Measurements from ENCODE around the gene NCBP2.
"Not testable (repeated sequence)": the region's sequence is repeated elsewhere in the genome, so short reads cannot be mapped to it uniquely, and the experiment has no call there.

Gene NCBP2

GRCh38 chr3:196962108-196962929 is 20.0 kb upstream of the NCBP2 start:
- Mint-ChIP-seq H3K4me3 (no peak overlapping the region), H3K36me3 (ENCODE audit: low read depth) (peaks cover 2% of the 10 kb centered on the region), H3K4me1 (ENCODE audit: low read depth) (peaks cover 2% of the 10 kb centered on the region), H3K27ac (no peak overlapping the region), H3K9me3 (no peaks in the 10 kb centered on the region), H3K27me3 (ENCODE audit: low read depth) (no peaks in the 10 kb centered on the region)

GRCh38 chr3:196954832-196955231 is 12.5 kb upstream of the NCBP2 start:
- Mint-ChIP-seq H3K4me3 (no peak overlapping the region), H3K27me3 (ENCODE audit: low read depth) (peaks cover 14% of the 10 kb centered on the region), H3K36me3 (ENCODE audit: low read depth) (no peaks in the 10 kb centered on the region), H3K4me1 (ENCODE audit: low read depth) (no peaks in the 10 kb centered on the region), H3K27ac (no peak overlapping the region), H3K9me3 (no peaks in the 10 kb centered on the region)

GRCh38 chr3:196951371-196951770 is 9.0 kb upstream of the NCBP2 start:
- no peak overlapping the region for H3K27ac Mint-ChIP-seq
- no peaks in the 10 kb centered on the region for H3K36me3 Mint-ChIP-seq (ENCODE audit: low read depth)
- peaks cover 11% of the 10 kb centered on the region for H3K27me3 Mint-ChIP-seq (ENCODE audit: low read depth)
- H3K9me3 Mint-ChIP-seq = no peaks in the 10 kb centered on the region
- no peaks in the 10 kb centered on the region for H3K4me1 Mint-ChIP-seq (ENCODE audit: low read depth)
- no peak overlapping the region for H3K4me3 Mint-ChIP-seq

- no peaks in the 10 kb centered on the region for H3K9me3 Mint-ChIP-seq
- no peak overlapping the region for H3K4me3 Mint-ChIP-seq
- peaks cover 3% of the 10 kb centered on the region for H3K4me1 Mint-ChIP-seq (ENCODE audit: low read depth)
- H3K27ac Mint-ChIP-seq = no peak overlapping the region
- H3K36me3 Mint-ChIP-seq (ENCODE audit: low read depth) = peaks cover 2% of the 10 kb centered on the region
- H3K27me3 Mint-ChIP-seq (ENCODE audit: low read depth) = peaks cover 5% of the 10 kb centered on the region
Observed at GRCh38 chr3:196949750-196950149, 7.4 kb upstream of the NCBP2 start.

- Mint-ChIP-seq H3K36me3 (ENCODE audit: low read depth) (peaks cover 2% of the 10 kb centered on the region), H3K9me3 (no peaks in the 10 kb centered on the region), H3K4me1 (ENCODE audit: low read depth) (peaks cover 6% of the 10 kb centered on the region), H3K27me3 (ENCODE audit: low read depth) (peaks cover under 1% of the 10 kb centered on the region), H3K27ac (no peak overlapping the region), H3K4me3 (no peak overlapping the region)
Observed at GRCh38 chr3:196949285-196949619, 6.9 kb upstream of the NCBP2 start.

GRCh38 chr3:196948442-196949284 is 6.3 kb upstream of the NCBP2 start:
- Mint-ChIP-seq H3K36me3 (ENCODE audit: low read depth) (peaks cover 4% of the 10 kb centered on the region), H3K4me1 (ENCODE audit: low read depth) (peaks cover 9% of the 10 kb centered on the region), H3K27me3 (ENCODE audit: low read depth) (no peaks in the 10 kb centered on the region), H3K9me3 (no peaks in the 10 kb centered on the region), H3K4me3 (no peak overlapping the region), H3K27ac (no peak overlapping the region)

GRCh38 chr3:196947860-196948441 is 5.6 kb upstream of the NCBP2 start:
- H3K27ac Mint-ChIP-seq = no peak overlapping the region
- no peak overlapping the region for H3K4me3 Mint-ChIP-seq
- H3K9me3 Mint-ChIP-seq = no peaks in the 10 kb centered on the region
- no peaks in the 10 kb centered on the region for H3K27me3 Mint-ChIP-seq (ENCODE audit: low read depth)
- peaks cover 16% of the 10 kb centered on the region for H3K4me1 Mint-ChIP-seq (ENCODE audit: low read depth)
- peaks cover 4% of the 10 kb centered on the region for H3K36me3 Mint-ChIP-seq (ENCODE audit: low read depth)

- H3K4me3 Mint-ChIP-seq = no peak overlapping the region
- H3K27me3 Mint-ChIP-seq (ENCODE audit: low read depth) = no peaks in the 10 kb centered on the region
- peaks cover 18% of the 10 kb centered on the region for H3K4me1 Mint-ChIP-seq (ENCODE audit: low read depth)
- no peak overlapping the region for H3K27ac Mint-ChIP-seq
- H3K9me3 Mint-ChIP-seq = no peaks in the 10 kb centered on the region
- peaks cover 6% of the 10 kb centered on the region for H3K36me3 Mint-ChIP-seq (ENCODE audit: low read depth)
Observed at GRCh38 chr3:196947136-196947859, 5.0 kb upstream of the NCBP2 start.

GRCh38 chr3:196944037-196944790 is 1.9 kb upstream of the NCBP2 start:
- peaks cover 38% of the 10 kb centered on the region for H3K4me1 Mint-ChIP-seq (ENCODE audit: low read depth)
- peak overlapping the region; percentile 96 for H3K4me3 Mint-ChIP-seq
- H3K27ac Mint-ChIP-seq = peak overlapping the region; percentile 45
- not testable (repeated sequence) for H3K27me3 Mint-ChIP-seq (ENCODE audit: low read depth); H3K9me3 Mint-ChIP-seq
- H3K36me3 Mint-ChIP-seq (ENCODE audit: low read depth) = peaks cover 14% of the 10 kb centered on the region

- Mint-ChIP-seq H3K27me3 (ENCODE audit: low read depth) (no peaks in the 10 kb centered on the region), H3K36me3 (ENCODE audit: low read depth) (peaks cover 22% of the 10 kb centered on the region), H3K4me1 (ENCODE audit: low read depth) (peaks cover 41% of the 10 kb centered on the region), H3K4me3 (peak overlapping the region; percentile 96), H3K9me3 (no peaks in the 10 kb centered on the region), H3K27ac (peak overlapping the region; percentile 81)
Observed at GRCh38 chr3:196942915-196943277, 568 bp upstream of the NCBP2 start.

- H3K9me3 Mint-ChIP-seq = no peaks in the 10 kb centered on the region
- peaks cover 33% of the 10 kb centered on the region for H3K36me3 Mint-ChIP-seq (ENCODE audit: low read depth)
- H3K27me3 Mint-ChIP-seq (ENCODE audit: low read depth) = no peaks in the 10 kb centered on the region
- peak overlapping the region; percentile 98 for H3K27ac Mint-ChIP-seq
- H3K4me1 Mint-ChIP-seq (ENCODE audit: low read depth) = peaks cover 45% of the 10 kb centered on the region
- H3K4me3 Mint-ChIP-seq = peak overlapping the region; percentile 96
Observed at GRCh38 chr3:196941729-196942225, 551 bp downstream of the NCBP2 start.

- Mint-ChIP-seq H3K4me3 (no peak overlapping the region), H3K36me3 (ENCODE audit: low read depth) (peaks cover 48% of the 10 kb centered on the region), H3K4me1 (ENCODE audit: low read depth) (peaks cover 37% of the 10 kb centered on the region), H3K27me3 (ENCODE audit: low read depth) (no peaks in the 10 kb centered on the region), H3K27ac (no peak overlapping the region), H3K9me3 (no peaks in the 10 kb centered on the region)
Observed at GRCh38 chr3:196938576-196938975, 3.8 kb downstream of the NCBP2 start.

GRCh38 chr3:196938124-196938523 is 4.2 kb downstream of the NCBP2 start:
- H3K4me1 Mint-ChIP-seq (ENCODE audit: low read depth) = peaks cover 33% of the 10 kb centered on the region
- no peak overlapping the region for H3K27ac Mint-ChIP-seq
- H3K27me3 Mint-ChIP-seq (ENCODE audit: low read depth) = no peaks in the 10 kb centered on the region
- H3K4me3 Mint-ChIP-seq = no peak overlapping the region
- H3K9me3 Mint-ChIP-seq = no peaks in the 10 kb centered on the region
- peaks cover 51% of the 10 kb centered on the region for H3K36me3 Mint-ChIP-seq (ENCODE audit: low read depth)

GRCh38 chr3:196936288-196936687 is 6.0 kb downstream of the NCBP2 start:
- Mint-ChIP-seq H3K9me3 (no peaks in the 10 kb centered on the region), H3K27ac (no peak overlapping the region), H3K4me3 (no peak overlapping the region), H3K36me3 (ENCODE audit: low read depth) (peaks cover 57% of the 10 kb centered on the region), H3K4me1 (ENCODE audit: low read depth) (peaks cover 24% of the 10 kb centered on the region), H3K27me3 (ENCODE audit: low read depth) (no peaks in the 10 kb centered on the region)

Data from T-helper 1 cell treated with Interleukin-12 subunit alpha and Interleukin-12 subunit beta and Interleukin-4 antibody, amounts not matched to agents 30 μg/mL and 1 μg/mL, for 36 hours (primary cell).